ENCODE data around the gene C3orf33.
"Not testable (repeated sequence)": the region's sequence is repeated elsewhere in the genome, so short reads cannot be mapped to it uniquely, and the experiment has no call there.

The C3orf33 gene, protein sequence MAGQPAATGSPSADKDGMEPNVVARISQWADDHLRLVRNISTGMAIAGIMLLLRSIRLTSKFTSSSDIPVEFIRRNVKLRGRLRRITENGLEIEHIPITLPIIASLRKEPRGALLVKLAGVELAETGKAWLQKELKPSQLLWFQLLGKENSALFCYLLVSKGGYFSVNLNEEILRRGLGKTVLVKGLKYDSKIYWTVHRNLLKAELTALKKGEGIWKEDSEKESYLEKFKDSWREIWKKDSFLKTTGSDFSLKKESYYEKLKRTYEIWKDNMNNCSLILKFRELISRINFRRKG

GRCh38 chr3:155805802-155806618 is at the start of gene C3orf33:
Gene C3orf33, minus strand, starts transcription at chr3:155806278. Its CDS starts 26 bp downstream, at chr3:155806252.
- peak; percentile 85 for DNase-seq

DNA sequence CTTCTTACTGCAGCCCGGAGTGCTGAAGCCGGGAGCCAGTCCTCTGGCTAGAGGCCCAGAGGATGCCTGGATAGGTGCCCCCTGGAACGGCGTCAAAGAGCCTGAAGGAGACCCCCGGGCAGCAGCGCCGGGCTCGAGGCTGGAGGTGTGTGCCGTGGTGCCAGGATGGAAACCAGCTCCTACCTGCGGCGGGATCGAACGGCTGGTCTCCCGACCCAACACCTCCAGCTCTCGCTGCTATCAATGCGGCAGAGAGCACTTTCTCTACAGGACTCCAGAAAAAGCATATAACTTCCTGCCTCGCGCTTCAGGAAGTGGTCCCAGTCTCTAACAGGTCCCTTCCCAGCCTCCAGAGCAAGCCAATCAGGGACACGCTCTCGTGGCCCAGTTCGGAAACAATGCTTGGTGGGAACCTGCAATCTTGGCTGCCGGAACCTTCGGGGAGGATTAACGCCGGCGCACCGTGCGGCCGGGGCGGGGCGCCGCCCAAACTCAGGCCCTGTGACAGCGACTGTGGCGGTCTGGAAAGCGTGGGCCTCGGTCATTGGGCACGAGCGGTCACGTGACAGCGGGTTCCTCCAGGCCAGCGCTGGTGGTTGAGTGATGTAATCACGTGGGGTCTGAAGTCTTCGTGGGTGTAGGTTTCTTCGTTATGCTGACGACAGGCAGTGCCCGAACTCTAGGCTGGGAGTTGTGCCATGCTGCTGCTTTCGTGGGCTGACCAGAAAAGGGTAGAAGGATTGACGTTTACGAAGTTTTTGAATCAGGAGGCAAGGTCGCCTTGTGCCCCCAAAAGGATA is 48.3 kb upstream of the C3orf33 start, which contains the start of gene SLC33A1:
TSS of gene SLC33A1 (minus strand) at position 287 of the 800 bp plus-strand sequence. CDS start 430 bp downstream, outside the sequence.
- DNase-seq, result peak; percentile 97

DNA sequence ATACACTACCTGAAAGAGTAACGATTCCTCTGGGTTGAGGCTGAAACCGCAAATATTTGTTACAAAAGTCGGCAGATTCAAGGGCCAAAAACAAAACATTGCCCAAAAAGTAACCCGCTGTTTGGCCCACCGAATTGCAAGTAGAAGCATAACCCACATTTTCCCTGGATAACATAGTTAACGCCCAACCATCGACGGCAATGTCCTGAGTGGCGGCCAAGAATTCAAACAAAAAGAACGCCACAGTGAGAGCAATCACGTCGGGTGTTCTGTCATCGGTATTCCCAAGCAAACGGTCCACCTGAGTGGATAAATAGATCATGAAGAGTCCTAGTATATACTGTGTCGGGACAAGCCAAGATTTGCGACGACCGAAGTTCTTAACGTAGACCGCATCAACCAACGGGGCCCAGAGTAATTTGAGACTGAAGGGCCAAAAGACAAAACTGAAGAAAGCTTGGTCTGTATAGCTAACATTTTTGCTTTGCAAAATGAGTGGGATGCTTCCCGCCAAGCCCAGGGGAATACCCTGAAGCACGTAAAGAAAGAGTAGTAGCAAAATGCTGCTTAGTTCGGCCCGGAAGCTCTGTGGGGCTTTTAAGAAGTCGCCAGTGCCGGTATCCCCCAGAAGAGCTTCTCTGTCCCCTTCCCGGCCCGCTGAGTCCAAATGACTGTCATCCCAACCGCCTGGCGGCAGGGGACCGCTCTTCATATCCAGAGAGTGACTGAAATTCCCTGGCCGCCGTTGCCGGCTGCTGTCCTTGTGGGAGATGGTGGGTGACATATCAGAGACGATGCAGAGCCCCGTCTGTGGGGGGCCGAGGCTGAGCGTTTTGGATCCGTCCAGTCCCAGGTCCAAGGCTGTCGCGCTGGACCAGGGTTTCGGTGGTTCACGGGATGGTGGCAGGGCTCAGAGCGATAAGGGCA is 47.4 kb upstream of the C3orf33 start:
- peak; percentile 34 for DNase-seq

DNA sequence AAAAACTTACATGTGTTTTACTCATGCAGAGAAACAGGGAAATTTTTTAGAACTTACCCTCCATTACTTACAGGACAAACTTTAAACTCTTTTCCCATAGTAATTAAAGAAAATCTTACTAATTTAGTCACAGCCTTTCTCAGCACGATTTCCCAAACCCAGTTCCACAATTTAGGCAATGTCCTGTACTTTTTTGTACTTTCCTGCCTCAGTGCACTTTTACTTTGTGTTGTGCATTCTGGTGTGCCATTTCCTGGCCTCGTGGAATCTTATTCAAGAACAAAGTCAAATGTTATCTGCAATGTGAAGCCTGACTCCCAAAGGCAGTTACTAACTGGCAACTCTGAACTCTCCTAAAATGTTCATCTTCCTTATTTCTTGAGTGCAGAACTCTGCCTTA is 46.3 kb upstream of the C3orf33 start:
- DNase-seq, result no peak

- DNase-seq, result not testable (repeated sequence)
Measured at GRCh38 chr3:155849404-155849803, 43.3 kb upstream of the C3orf33 start.

DNA sequence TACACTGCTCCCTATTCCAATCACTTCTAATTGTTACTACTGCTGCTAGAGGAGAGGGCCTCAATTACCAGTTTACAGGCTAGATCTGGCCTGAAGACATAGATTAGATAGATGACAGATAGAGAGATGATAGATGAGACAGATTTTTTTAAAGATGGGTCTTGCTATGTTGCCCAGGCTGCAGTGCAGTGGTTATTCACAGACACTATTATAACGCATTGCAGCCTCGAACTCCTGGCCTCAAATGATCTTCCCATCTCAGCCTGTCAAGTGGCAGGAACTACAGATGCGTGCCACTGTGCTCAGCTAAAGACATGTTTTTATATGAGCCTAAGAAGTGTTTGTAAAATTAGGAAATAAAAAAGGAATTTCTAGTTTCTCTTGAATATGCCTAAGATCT is 41.9 kb upstream of the C3orf33 start:
- DNase-seq, result no peak

- DNase-seq, result no peak
Measured at GRCh38 chr3:155846119-155846518, 40.0 kb upstream of the C3orf33 start.

- DNase-seq, result no peak
Measured at GRCh38 chr3:155843569-155843968, 37.5 kb upstream of the C3orf33 start.

DNA sequence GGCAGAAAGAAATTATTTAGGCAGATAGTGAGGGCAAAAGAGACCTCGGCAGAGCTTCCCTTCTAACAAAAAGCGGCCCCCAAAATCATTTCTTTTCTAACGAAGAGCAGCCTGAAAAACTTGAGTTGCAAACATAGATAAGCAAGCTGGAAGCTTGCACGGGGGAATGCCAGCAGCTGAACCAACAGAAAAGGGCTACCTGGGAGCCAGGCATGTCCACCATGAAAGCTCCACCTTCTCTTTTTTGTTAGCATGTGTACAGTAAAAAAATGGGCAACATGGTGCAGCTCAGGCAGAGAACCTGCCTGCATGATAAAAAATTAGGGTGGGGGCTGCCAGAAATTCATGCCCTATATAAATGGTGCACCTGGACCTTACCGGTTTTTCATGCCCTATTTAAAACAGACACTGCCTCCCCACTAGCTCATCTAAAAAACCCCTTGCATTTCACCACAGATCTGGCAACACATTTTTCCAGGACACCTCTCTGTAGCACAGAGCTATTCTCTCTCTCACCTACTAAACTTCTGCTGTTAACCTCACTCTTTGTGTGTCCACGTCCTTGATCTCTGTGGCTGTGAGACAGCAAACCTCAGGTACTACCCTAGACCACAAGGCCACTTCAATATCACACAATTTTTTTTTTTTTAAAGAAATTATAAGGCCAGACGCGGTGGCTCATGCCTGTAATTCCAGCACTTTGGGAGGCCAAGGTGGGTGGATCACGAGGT is 29.4 kb upstream of the C3orf33 start:
- DNase-seq, result no peak

- not testable (repeated sequence) for DNase-seq
Measured at GRCh38 chr3:155828490-155829098, 22.5 kb upstream of the C3orf33 start.

DNA sequence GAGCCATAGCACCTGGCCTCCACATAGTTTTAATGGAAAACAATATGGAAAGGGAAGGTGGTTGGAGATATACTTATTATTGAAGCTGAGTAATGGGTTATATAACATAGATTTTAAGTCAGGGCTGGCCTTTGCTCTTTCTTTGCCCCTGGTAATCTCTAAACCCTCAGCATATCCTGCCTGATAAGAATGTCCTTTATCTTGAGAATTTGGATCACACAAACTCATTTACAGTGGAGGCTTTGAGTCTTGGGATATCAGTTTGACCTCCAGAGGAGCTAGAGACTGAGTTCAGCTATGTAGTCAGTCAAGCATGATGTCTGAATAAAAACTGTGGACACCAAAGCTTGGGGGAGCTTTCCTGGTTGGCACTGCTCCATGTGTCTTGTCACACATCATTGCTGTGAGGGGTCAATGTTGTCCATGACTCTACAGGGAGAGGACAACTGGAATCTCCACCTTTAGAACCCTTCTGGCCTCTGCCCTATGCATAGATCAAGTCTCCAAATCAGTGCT is 9.0 kb upstream of the C3orf33 start:
- no peak for DNase-seq

DNA sequence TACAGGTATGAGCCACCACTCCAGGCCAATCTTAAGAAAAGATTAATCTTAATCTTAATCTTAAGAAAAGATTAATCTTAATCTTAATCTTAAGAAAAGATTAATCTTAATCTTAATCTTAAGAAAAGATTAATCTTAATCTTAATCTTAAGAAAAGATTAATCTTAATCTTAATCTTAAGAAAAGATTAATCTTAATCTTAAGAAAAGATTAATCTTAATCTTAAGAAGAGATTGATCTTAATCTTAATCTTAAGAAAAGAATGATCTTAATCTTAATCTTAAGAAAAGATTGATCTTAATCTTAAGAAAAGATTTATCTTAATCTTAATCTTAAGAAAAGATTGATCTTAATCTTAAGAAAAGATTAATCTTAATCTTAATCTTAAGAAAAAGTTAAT is 7.1 kb upstream of the C3orf33 start:
- DNase-seq, result not testable (repeated sequence)

- DNase-seq, result no peak
Measured at GRCh38 chr3:155809181-155809580, 3.1 kb upstream of the C3orf33 start.

DNA sequence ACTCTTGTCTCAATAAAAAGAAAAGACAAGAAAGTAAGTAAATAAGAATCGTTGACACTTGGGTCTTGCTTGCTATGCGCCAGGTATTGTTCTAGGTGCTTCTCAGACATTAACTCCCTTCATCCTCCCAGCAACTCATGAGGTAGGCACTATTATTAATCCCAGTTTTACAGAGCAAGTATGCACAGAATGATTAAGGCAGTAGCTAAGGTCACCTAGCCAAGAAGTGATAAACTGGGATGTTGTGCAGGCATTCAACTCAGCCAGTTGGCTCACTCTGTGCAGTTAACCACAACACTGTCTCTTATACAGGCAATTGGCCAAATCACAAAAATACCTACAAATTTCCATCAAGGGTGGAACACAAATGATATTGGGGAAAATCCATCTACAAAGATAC is 1.7 kb upstream of the C3orf33 start:
- no peak for DNase-seq

GRCh38 chr3:155805204-155805801 is 775 bp downstream of the C3orf33 start:
- no peak for DNase-seq

DNA sequence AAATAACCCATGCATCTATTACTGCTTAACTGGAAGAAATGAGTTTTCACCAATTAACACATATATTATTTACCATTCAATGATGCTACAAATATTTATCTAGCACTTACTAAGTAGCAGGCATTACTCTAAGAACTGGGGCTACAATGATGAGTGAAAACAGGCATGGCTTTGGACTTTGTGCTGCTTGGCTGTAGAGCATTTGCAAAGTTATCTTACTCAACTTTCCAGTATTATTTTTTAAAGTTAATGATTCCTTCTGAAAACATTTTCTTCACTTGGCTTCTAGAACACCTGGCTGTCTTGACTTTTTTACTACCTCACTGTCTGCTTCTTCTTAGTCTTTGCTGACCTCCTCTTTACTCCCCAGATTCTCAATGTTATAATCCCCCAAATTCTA is 1.8 kb downstream of the C3orf33 start:
- DNase-seq, result no peak

- no peak for DNase-seq
Measured at GRCh38 chr3:155792532-155792931, 13.5 kb downstream of the C3orf33 start.

DNA sequence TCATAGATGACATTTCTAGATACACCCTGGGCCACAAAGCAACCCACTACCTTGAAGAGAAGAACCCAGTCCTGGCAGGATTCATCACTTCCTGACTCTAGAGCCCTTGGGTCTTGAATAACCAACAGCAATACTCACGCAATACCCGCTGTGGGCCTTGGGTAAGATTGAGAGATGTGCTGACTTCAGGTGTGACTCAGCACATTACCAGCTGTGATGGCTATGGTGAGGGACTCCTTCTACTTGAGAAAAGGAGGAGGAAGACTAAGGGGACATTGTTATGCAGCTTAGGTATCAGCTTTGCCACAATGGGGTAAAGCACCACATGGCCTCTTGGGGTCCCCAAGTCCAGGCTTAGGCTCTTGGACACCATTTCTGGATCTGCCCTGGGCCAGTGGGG is 14.9 kb downstream of the C3orf33 start:
- DNase-seq, result no peak

- no peak for DNase-seq
Measured at GRCh38 chr3:155790272-155790925, 15.7 kb downstream of the C3orf33 start.
